ENCODE data around the gene TNFAIP6.

The TNFAIP6 gene

DNA sequence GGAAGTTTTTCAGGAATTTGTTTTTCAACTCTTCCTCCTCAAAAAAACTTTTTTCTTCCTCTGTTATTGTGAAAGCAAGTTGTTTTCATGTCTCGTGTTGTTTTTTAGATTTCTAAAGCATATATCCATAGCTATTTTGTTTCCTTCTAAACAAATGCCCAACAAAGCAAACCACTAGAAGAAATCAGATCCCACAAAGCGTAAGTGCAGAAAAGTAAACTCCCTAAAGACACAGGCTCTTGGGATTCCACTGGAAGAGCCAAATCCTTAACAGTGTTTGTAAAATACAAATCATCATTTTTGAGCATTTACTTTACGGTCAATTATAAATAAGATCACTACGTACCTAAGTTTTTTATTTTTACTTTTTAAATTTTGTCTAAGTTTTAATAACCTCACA is 30.6 kb downstream of the TNFAIP6 start:
- TF ChIP-seq ZFX (IDR thresholded peaks at IDR 0.05; ENCODE audit: borderline replicate concordance): no peak
- TF ChIP-seq, protein P1, sequence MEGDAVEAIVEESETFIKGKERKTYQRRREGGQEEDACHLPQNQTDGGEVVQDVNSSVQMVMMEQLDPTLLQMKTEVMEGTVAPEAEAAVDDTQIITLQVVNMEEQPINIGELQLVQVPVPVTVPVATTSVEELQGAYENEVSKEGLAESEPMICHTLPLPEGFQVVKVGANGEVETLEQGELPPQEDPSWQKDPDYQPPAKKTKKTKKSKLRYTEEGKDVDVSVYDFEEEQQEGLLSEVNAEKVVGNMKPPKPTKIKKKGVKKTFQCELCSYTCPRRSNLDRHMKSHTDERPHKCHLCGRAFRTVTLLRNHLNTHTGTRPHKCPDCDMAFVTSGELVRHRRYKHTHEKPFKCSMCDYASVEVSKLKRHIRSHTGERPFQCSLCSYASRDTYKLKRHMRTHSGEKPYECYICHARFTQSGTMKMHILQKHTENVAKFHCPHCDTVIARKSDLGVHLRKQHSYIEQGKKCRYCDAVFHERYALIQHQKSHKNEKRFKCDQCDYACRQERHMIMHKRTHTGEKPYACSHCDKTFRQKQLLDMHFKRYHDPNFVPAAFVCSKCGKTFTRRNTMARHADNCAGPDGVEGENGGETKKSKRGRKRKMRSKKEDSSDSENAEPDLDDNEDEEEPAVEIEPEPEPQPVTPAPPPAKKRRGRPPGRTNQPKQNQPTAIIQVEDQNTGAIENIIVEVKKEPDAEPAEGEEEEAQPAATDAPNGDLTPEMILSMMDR (IDR thresholded peaks at IDR 0.05): no peak
- no peak overlapping the region for H3K27ac ChIP-seq

DNA sequence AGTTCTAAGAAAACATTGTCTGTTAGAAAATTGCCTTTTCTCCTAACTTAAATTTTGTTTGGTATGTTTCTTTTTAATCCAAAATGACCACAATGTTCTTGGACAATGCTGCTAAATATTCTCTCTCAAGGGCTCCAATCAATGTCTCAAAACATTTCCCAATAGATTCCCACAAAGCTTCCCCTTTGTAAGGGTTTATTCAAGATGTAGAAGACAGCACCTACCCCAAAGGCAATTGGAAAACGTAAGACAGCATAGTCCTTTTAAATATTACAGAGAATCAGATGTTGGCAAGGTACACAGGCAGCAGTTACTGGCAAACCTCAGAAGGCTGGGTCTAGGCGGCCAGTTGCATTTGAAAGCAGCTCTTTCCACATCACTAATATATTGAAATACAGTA is 34.0 kb downstream of the TNFAIP6 start:
- H3K27ac ChIP-seq: no peak overlapping the region
- TF ChIP-seq ZFX (IDR thresholded peaks at IDR 0.05; ENCODE audit: borderline replicate concordance): no peak
- TF ChIP-seq, protein P1 (IDR thresholded peaks at IDR 0.05): no peak

DNA sequence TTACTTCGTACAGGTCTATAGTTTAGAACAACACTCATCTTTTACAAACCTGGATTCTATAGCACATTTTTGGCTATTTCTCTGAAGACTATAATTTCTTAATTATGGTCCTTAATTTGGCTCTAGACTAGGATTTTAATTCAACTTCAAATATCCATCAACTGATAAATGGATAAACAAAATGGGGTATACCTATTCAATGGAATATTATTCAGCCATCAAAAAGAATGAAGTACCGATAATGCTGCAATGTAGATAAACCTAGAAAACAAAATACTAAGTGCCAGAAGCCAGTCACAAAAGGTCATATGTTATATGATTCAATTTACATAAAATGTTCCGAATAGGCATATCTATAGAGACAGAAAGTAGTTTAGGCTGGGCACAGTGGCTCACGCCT is 37.1 kb downstream of the TNFAIP6 start:
- TF ChIP-seq, protein P1 (IDR thresholded peaks at IDR 0.05): no peak
- no peak for TF ChIP-seq ZFX (IDR thresholded peaks at IDR 0.05; ENCODE audit: borderline replicate concordance)
- no peak overlapping the region for H3K27ac ChIP-seq

DNA sequence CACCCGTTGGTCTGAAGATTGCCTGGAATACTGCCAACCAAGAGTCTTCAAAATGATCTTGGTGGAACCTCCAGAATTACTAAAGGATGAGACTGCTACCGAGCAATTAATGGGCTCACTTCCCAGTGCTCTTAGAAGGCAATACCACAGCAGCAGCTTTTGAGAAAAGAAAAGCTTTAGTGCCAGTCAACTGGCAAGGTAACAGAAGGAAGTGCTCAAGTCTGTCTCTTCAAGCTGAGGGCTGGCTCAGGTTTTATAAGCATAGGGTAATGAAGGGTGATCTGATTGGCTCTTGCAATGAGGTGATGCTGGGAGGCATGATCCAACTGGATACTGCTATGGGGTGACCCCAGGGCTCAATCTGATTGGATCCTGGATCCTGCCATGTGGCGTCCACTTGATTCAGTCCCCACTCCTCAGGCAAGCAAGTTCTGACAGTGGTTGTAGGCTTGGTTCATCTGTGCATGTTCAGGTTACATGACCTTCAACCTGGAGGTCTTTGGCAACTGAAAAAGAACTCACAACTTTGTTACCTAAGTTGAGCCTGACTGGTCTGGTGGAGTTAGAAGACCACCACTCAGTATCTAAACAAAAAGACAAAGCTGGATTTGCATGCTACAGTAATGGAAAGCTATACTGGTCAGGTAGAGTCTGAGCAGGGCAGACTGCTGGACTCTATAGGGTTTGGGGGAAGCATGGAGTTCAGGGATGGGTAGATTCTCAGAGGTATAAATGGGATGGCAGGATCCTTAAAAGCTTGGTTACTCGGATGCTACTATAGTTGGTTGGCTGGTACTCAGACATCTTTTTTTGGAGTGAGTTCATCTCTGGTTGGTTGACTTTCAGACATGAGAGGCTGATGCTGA is 38.4 kb downstream of the TNFAIP6 start:
- H3K27ac ChIP-seq: no peak overlapping the region
- no peak for TF ChIP-seq ZFX (IDR thresholded peaks at IDR 0.05; ENCODE audit: borderline replicate concordance)
- TF ChIP-seq, protein P1 (IDR thresholded peaks at IDR 0.05): no peak

DNA sequence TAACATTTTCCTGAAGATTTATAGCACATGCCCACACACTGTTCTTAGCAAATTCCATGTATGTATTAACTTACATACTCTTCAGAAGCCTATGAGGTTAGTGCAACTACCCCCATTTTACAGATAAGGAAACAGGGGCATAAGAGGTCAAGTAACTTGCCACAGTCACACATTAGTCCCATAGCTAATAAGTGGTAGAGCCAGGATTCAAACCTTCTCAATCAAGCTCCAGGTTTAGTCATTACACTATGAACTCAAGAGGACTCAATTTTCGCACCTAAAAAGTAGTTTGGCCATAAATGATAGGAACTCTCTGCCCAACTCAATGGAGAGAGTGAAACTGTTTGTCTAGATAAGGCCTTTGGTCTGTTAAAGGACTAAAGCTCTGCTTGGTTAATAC is 42.6 kb downstream of the TNFAIP6 start:
- H3K27ac ChIP-seq: no peak overlapping the region
- TF ChIP-seq ZFX (IDR thresholded peaks at IDR 0.05; ENCODE audit: borderline replicate concordance): no peak
- TF ChIP-seq, protein P1 (IDR thresholded peaks at IDR 0.05): no peak

DNA sequence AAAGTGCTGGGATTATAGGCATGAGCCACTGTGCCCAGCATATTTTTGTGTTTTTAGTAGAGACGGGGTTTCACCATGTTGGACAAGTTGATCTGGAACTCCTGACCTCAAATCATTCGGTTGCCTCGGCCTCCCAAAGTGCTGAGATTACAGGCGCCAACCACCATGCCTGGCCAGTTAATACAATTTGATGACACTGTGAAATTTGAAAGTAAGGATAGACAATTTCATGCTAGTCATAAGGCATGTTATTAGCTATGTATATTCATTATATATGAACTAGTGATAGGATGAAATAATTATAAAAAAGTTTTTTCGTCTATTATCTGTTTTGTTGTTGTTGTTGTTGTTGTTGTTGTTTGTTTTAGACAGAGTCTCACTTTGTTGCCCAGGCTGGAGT is 43.8 kb downstream of the TNFAIP6 start:
- TF ChIP-seq, protein P1 (IDR thresholded peaks at IDR 0.05): no peak
- no peak for TF ChIP-seq ZFX (IDR thresholded peaks at IDR 0.05; ENCODE audit: borderline replicate concordance)
- no peak overlapping the region for H3K27ac ChIP-seq

DNA sequence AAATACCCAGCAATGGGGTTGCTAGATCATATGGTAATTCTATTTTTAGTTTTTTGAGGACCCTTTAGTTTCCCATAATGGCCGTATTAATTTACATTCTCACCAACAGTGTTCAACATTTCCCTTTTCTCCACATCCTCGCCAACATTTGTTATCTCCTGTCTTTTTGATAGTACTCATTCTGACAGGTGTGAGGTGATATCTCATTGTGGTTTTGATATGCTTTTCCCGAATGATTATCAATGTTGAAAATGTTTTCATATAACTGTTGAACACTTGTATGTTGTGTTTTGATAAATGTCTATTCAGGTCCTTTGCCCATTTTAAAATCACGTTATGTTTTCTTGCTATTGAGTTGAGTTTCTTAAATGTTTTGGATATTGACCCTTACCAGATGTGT is 46.5 kb downstream of the TNFAIP6 start:
- TF ChIP-seq ZFX (IDR thresholded peaks at IDR 0.05; ENCODE audit: borderline replicate concordance): no peak
- TF ChIP-seq, protein P1 (IDR thresholded peaks at IDR 0.05): no peak
- H3K27ac ChIP-seq: no peak overlapping the region

All from 22Rv1 (cell line).